OCI-LY1 (cell line): Measurements from ENCODE around the gene TRIM29.

Experiments used
- CTCF ChIP-seq: fragments of 200-600 bp; sonication (generic), shearing (Covaris generic); IDR thresholded peaks from 2 replicates; pipeline ENCODE4 v1.5.1; 2017; ENCODE audit warnings: mild to moderate bottlenecking, antibody characterized with exemption, low read length, moderate library complexity, mixed read lengths
- EZH2 ChIP-seq: fragments of 200-600 bp; sonication (generic), shearing (Covaris generic); IDR thresholded peaks from 2 replicates; pipeline ENCODE4 v1.8.0; 2017; ENCODE audit warnings: borderline replicate concordance, mixed run types, mild to moderate bottlenecking, antibody characterized with exemption, low read length, moderate library complexity, mixed read lengths

GRCh38 chr11:120128392-120129119 is 9.4 kb downstream of the TRIM29 start:
- TF ChIP-seq CTCF (no peak), EZH2 (no peak)
